ENCODE results near the gene KIAA0825.

Gene KIAA0825

GRCh38 chr5:94442076-94442475 is 176.3 kb downstream of the KIAA0825 start:
- TF ChIP-seq, protein P1, sequence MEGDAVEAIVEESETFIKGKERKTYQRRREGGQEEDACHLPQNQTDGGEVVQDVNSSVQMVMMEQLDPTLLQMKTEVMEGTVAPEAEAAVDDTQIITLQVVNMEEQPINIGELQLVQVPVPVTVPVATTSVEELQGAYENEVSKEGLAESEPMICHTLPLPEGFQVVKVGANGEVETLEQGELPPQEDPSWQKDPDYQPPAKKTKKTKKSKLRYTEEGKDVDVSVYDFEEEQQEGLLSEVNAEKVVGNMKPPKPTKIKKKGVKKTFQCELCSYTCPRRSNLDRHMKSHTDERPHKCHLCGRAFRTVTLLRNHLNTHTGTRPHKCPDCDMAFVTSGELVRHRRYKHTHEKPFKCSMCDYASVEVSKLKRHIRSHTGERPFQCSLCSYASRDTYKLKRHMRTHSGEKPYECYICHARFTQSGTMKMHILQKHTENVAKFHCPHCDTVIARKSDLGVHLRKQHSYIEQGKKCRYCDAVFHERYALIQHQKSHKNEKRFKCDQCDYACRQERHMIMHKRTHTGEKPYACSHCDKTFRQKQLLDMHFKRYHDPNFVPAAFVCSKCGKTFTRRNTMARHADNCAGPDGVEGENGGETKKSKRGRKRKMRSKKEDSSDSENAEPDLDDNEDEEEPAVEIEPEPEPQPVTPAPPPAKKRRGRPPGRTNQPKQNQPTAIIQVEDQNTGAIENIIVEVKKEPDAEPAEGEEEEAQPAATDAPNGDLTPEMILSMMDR (conservative IDR thresholded peaks at IDR 0.05; ENCODE audit: low read depth, low read length): no peak
- no peak for DNase-seq (ENCODE audit: low read depth)
- no peak overlapping the region for H3K4me3 ChIP-seq (ENCODE audit: low read length)

GRCh38 chr5:94440015-94440414 is 178.4 kb downstream of the KIAA0825 start:
- no peak overlapping the region for H3K4me3 ChIP-seq (ENCODE audit: low read length)
- DNase-seq (ENCODE audit: low read depth): no peak
- TF ChIP-seq, protein P1 (conservative IDR thresholded peaks at IDR 0.05; ENCODE audit: low read depth, low read length): no peak

DNA sequence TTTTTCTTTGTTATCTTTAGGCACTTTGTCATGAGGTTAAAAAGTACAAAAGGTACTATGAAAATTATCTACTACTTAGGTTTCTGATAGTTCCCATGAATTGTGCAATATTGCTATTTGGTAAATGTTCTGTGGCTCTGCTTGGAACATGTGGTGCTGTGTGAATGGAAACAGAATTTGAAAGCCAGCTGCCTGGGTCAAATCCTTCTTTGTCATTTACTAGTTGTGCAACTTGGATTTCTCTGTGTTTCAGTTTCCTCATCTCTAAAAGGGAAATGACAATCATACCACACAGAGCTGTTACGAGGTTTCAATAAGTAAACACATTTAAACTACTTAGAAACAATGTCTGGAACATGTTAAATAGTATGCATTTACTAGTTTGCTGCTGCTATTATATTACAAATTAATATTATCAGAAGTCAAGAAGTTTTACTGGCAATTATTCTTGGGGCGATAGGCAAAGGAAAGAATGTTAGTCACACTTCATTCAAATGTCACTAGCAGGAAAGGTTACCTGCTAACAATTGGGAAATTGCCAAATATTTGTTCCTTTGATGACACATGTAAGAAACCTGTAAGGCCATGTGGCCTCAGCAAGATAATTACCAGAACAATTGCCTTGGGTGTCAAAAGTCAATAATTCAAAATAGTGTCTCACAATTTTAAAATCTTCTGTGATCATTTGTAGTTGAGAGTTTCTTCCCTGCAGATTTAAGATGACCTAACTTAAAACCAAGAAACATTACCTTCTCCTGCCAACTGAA is 184.8 kb downstream of the KIAA0825 start:
- no peak for DNase-seq (ENCODE audit: low read depth)
- no peak overlapping the region for H3K4me3 ChIP-seq (ENCODE audit: low read length)
- TF ChIP-seq, protein P1 (conservative IDR thresholded peaks at IDR 0.05; ENCODE audit: low read depth, low read length): no peak

GRCh38 chr5:94432499-94432898 is 185.9 kb downstream of the KIAA0825 start:
- TF ChIP-seq, protein P1 (conservative IDR thresholded peaks at IDR 0.05; ENCODE audit: low read depth, low read length): no peak
- H3K4me3 ChIP-seq (ENCODE audit: low read length): no peak overlapping the region
- DNase-seq (ENCODE audit: low read depth): no peak

- no peak for DNase-seq (ENCODE audit: low read depth)
- TF ChIP-seq, protein P1 (conservative IDR thresholded peaks at IDR 0.05; ENCODE audit: low read depth, low read length): no peak
- no peak overlapping the region for H3K4me3 ChIP-seq (ENCODE audit: low read length)
Observed at GRCh38 chr5:94431696-94432095, 186.7 kb downstream of the KIAA0825 start.

DNA sequence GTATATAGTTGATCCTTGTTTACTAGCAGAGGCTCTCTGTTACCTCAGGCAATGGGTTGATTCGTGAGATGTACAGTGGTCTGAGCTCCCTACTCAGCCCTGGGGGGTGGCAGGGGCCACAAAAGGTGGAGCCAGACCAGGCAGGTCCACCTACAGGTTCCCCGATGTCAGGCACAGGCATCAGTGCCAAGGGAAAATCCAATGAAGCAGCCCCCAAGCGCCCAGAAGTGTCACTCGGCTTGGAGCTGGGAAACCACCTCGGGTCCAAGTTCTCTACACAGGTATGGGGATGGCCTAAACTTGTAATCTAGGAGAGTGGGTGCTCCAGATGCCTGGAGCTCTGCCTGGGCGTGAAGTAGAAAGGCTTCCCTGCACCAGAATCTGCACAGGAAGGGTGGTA is 188.8 kb downstream of the KIAA0825 start:
- H3K4me3 ChIP-seq (ENCODE audit: low read length): no peak overlapping the region
- no peak for DNase-seq (ENCODE audit: low read depth)
- TF ChIP-seq, protein P1 (conservative IDR thresholded peaks at IDR 0.05; ENCODE audit: low read depth, low read length): no peak

DNA sequence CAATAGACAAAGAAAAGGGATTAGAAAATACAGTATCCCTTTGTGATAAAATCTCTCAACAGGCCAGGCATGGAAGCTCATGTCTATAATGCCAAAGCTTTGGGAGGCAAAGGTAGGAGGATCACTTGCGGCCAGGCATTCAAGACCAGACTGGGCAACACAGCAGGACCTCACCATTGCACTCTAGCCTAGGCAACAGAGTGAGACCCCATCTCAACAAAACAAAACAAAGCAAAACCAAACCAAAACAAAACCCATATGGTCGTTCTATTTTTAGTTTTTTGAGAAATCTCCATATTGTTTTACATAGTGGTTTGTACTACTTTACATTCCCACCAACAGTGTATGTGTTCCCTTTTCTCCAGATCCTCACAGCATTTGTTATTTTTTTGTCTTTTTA is 193.0 kb downstream of the KIAA0825 start:
- H3K4me3 ChIP-seq (ENCODE audit: low read length): no peak overlapping the region
- TF ChIP-seq, protein P1 (conservative IDR thresholded peaks at IDR 0.05; ENCODE audit: low read depth, low read length): no peak
- no peak for DNase-seq (ENCODE audit: low read depth)

Data from retinal pigment epithelial cell (primary cell).